GM21528 (cell line): ENCODE results near the gene ACHE.
"Not testable (repeated sequence)": the region's sequence is repeated elsewhere in the genome, so short reads cannot be mapped to it uniquely, and the experiment has no call there.

Experiments used
- ATAC-seq: cut with Tn5 transposase; IDR thresholded peaks from one replicate; pipeline ENCODE4 v1.9.1; 2021; ENCODE audit warnings: mild to moderate bottlenecking, moderate library complexity; ENCODE audit not compliant: unreplicated experiment, low FRiP score

The ACHE gene

GRCh38 chr7:100865938-100866728, 29.6 kb downstream of the ACHE start:
- no peak for ATAC-seq

- no peak for ATAC-seq
These were observed 30.2 kb downstream of the ACHE start for GRCh38 chr7:100865372-100865911.

DNA sequence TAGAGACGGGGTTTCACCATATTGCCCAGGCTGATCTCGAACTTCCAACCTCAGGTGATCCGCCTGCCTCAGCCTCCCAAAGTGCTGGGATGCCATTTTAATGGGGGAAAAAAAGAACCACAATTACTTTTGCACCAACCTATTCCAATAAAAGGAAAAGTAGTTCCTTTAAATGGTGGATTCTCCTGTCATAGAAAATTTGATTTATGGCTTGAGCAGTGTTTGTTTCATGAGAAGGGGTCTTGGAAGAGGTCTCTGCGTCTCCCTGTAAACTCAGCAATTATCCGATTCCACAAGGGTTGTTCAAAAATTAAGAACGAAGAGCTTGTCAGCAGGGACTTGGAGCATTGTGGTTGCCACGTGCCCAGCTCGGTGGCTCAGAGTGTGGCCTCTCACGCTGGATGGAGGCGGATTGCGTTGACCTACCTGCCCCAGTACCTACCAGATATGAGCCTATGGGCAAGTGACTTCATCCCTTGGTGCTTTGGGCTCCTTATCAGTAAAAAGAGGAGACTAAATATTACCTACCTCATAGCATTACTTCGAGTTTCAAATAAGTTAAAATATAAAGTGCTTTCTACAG, 31.3 kb downstream of the ACHE start:
- no peak for ATAC-seq

- ATAC-seq = no peak
These were observed 32.2 kb downstream of the ACHE start for GRCh38 chr7:100863406-100863950.

DNA sequence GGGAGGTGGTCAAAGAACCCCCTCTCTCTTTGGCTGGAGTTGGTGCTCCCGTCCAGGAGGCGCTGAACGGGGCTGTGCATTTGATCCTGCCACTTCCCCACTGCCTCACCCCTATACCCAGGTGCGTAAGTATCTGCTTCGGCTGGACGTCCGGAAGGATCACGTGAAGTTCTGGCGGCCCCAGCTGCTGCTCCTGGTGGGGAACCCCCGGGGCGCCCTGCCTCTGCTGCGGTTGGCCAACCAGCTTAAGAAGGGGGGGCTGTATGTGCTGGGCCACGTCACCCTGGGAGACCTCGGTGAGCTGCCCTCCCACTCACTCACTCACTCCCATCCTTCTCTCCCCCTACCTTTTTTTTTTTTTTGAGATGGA, 34.1 kb downstream of the ACHE start:
- no peak for ATAC-seq

GRCh38 chr7:100860702-100861615, 34.7 kb downstream of the ACHE start:
- ATAC-seq = no peak

DNA sequence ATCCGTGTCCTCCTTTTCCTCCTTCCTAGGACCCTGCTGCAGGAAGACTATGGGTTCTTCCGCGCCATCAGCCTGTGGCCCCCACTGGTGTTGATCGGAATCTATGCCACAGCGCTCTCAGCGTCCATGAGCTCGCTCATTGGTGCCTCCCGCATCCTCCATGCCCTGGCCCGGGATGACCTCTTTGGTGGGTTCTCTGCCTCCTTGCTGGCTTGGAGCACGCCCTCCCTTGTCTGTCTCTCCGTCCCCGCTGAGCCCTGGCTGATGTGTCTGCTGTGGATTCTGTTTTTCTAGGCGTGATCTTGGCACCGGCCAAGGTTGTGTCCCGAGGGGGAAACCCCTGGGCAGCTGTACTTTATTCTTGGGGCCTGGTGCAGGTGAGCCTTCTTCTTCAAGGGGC, 35.8 kb downstream of the ACHE start:
- ATAC-seq = no peak

- ATAC-seq = no peak
These were observed 38.8 kb downstream of the ACHE start for GRCh38 chr7:100856871-100857282.

DNA sequence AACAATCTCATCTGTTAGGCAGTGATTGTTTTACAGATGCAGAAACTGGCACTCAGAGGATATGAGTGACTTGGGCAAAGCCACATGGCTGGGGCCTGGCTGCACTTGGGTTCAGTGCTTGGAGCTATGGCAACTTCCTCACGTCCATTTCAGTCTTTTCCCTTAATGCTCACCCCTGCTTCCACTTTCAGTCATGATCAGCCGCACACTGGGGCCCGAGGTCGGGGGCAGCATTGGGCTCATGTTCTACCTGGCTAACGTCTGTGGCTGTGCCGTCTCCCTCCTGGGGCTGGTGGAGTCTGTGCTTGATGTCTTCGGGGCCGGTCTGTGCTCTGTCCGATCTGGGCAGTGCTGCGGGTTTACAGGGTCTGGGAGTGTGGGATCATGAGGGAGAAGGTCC, 40.2 kb downstream of the ACHE start:
- ATAC-seq = no peak

DNA sequence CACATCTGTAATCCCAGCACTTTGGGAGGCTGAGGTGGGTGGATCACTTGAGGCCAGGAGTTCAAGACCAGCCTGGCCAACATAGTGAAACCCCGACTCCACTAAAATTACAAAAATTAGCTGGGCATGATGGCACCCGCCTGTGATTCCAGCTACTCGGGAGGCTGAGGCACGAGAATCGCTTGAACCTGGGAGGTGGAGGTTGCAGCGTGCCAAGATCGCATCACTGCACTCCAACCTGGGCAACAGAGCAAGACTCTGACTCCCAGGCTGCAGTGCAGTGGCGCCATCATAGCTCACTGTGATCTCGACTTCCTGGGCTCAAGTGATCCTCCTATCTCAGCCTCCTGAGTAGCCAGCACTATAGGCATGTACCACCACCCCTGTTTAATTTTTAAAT, 40.8 kb downstream of the ACHE start:
- ATAC-seq = not testable (repeated sequence)

GRCh38 chr7:100854146-100854895, 41.4 kb downstream of the ACHE start:
- no peak for ATAC-seq

DNA sequence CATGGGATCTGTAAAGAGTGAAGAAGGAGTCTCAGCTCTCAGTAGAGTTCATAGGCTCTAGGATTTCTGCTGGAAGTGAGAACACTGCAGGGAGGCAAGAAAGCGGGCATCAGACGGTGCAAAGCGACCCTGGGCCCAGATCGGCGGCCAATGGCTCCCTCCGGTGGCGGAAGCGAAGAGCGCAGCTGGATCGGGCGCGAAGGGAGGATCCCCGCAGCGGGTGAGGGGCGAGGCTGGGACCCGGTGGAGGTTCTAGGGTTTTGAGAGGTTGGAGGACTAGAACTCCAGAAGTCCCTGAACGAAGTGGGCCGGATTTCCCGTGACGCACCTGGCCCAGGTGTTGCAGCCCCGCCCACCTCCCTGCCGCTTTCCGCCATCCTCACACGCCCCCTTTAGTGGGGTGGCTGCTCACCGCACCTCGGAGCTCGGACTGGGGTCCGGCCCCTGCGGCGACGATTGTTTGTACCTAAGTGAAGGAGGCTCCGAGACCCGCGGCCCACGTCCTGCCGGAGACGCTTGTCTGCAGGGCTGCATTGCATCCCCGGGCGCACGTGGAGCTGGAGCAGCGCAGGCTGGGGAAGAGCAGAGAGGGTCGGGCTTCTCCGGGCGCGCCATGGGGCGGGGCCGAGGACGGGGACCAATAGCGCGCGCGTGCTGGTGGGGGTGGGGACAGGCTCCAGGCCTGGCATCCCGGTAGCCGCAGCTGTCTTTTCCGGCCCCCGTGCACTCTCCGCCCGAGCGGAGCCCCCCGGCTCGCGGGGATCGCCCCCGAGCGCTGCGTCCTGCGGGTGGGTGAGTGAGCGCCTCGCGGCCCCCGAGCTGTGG, 43.4 kb downstream of the ACHE start, which contains the start of gene SLC12A9:
SLC12A9 (plus strand) TSS at position 666 of the 825 bp plus-strand sequence. CDS start 1,485 bp downstream, outside the sequence.
- peak; percentile 82 for ATAC-seq

GRCh38 chr7:100847360-100847759, 48.3 kb downstream of the ACHE start:
- ATAC-seq = no peak

GRCh38 chr7:100840470-100841100, 55.1 kb downstream of the ACHE start:
- no peak for ATAC-seq
